ENCODE results near the gene TSPAN18.

- no peak for TF ChIP-seq YY1 (IDR thresholded peaks at IDR 0.05; ENCODE audit: insufficient read depth, insufficient read length)
- TF ChIP-seq ZNF274 (IDR thresholded peaks at IDR 0.05; ENCODE audit: low read depth, low read length): no peak
Observed at GRCh38 chr11:44701276-44701675, 25.5 kb upstream of the TSPAN18 start.
